Hepatocyte (in vitro differentiated cells): ENCODE measurements around the gene HNRNPF. TPM values are rescaled to one million over a fixed set of nuclear protein-coding genes. Genes with fewer than 3 reads are reported as not detected.

Experiments used
- DNase-seq: peaks from one replicate; pipeline ENCODE4 v3.0.0-alpha.2; 2016; ENCODE audit warnings: low spot score
- H2AFZ ChIP-seq: fragments of 200-600 bp; sonication (generic); 2 replicates; pipeline ENCODE4 v1.6.0; 2016; ENCODE audit warnings: antibody characterized with exemption, mild to moderate bottlenecking
- H3K27ac ChIP-seq: fragments of 200-600 bp; sonication (generic); 2 replicates; pipeline ENCODE4 v1.5.1; 2016; ENCODE audit warnings: mild to moderate bottlenecking
- H3K27me3 ChIP-seq: fragments of 200-600 bp; sonication (generic); 2 replicates; pipeline ENCODE4 v1.6.1; 2016
- H3K36me3 ChIP-seq: fragments of 200-600 bp; sonication (generic); replicated peaks from 2 replicates; pipeline ENCODE4 v1.5.1; 2016; ENCODE audit warnings: low read depth; ENCODE audit not compliant: insufficient read depth
- H3K4me1 ChIP-seq: fragments of 200-600 bp; sonication (generic); 2 replicates; pipeline ENCODE4 v1.5.1; 2016; ENCODE audit warnings: mild to moderate bottlenecking, moderate library complexity; ENCODE audit not compliant: insufficient read depth
- H3K4me2 ChIP-seq: fragments of 200-600 bp; sonication (generic); 2 replicates; pipeline ENCODE4 v1.6.0; 2016
- H3K4me3 ChIP-seq: fragments of 200-600 bp; sonication (generic); 2 replicates; pipeline ENCODE4 v1.5.1; 2016; ENCODE audit warnings: mild to moderate bottlenecking
- H3K79me2 ChIP-seq: fragments of 200-600 bp; sonication (generic); 2 replicates; pipeline ENCODE4 v1.6.0; 2017; ENCODE audit warnings: mild to moderate bottlenecking
- H3K9me2 ChIP-seq: fragments of 200-600 bp; sonication (generic); replicated peaks from 2 replicates; pipeline ENCODE4 v1.6.0; 2017; ENCODE audit warnings: mild to moderate bottlenecking; ENCODE audit not compliant: insufficient read depth
- H3K9me3 ChIP-seq: fragments of 200-600 bp; sonication (generic); 2 replicates; pipeline ENCODE4 v1.5.1; 2016; ENCODE audit warnings: low read depth, mild to moderate bottlenecking
- H4K20me1 ChIP-seq: fragments of 200-600 bp; sonication (generic); 2 replicates; pipeline ENCODE4 v1.6.0; 2016; ENCODE audit warnings: mild to moderate bottlenecking; ENCODE audit not compliant: insufficient read depth, poor library complexity, severe bottlenecking
- CTCF ChIP-seq: fragments of 200-600 bp; sonication (generic); IDR thresholded peaks from 2 replicates; pipeline ENCODE4 v1.5.1; 2016; ENCODE audit warnings: antibody characterized with exemption, mild to moderate bottlenecking; ENCODE audit not compliant: poor library complexity
- EZH2 ChIP-seq: fragments of 200-600 bp; sonication (generic); IDR thresholded peaks from 2 replicates; pipeline ENCODE4 v1.6.1; 2016; ENCODE audit warnings: antibody characterized with exemption, mild to moderate bottlenecking, borderline replicate concordance
- EZH2phosphoT487 ChIP-seq: fragments of 200-600 bp; sonication (generic); IDR thresholded peaks from one replicate; pipeline ENCODE4 v1.6.1; 2018; ENCODE audit warnings: antibody characterized with exemption, mild to moderate bottlenecking, low read depth, moderate library complexity; ENCODE audit not compliant: unreplicated experiment, severe bottlenecking
- WGBS: methylation state at CpG from one replicate; pipeline ENCODE4 v1.1.6; 2016; ENCODE audit warnings: low lambda C conversion rate; ENCODE audit errors: missing lambda C conversion rate; 5-methylcytosine and 5-hydroxymethylcytosine counted together
- polyA plus RNA-seq: library from polyadenylated mRNA; unstranded; fragments of >200 nt; fragmentation: Nextera tagmentation; extraction: Ambion mirVana; gene quantifications from 2 replicates; pipeline ENCODE4 v1.2.1, GENCODE V29; 2016
- total RNA-seq: library from RNA; depleted of rRNA; stranded (reverse); fragments of >200 nt; gene quantifications from 2 replicates; pipeline ENCODE4 v1.2.3, GENCODE V29; 2014

Gene HNRNPF
- total and polyA plus RNA-seq, 2 experiments from 2014 or later: 134 to 217 TPM

- TF ChIP-seq EZH2 (no peak), EZH2phosphoT487 (no peak), CTCF (no peak)
- Histone ChIP-seq H4K20me1 (no peaks in the 10 kb centered on the region), H3K36me3 (no peaks in the 10 kb centered on the region), H3K27ac (no peak overlapping the region), H3K4me3 (no peak overlapping the region), H3K4me2 (no peak overlapping the region), H3K9me3 (no peaks in the 10 kb centered on the region), H3K79me2 (no peaks in the 10 kb centered on the region), H3K27me3 (no peaks in the 10 kb centered on the region), H2AFZ (peak overlapping the region; percentile 38), H3K4me1 (no peaks in the 10 kb centered on the region), H3K9me2 (no peaks in the 10 kb centered on the region)
- DNase-seq: no peak
- 86% methylated on average over 4 of the region's 4 CpGs for WGBS
These were observed 61.0 kb downstream of the HNRNPF start for GRCh38 chr10:43347997-43348396.

- 92% methylated on average over 8 of the region's 8 CpGs for WGBS
- H3K4me2 ChIP-seq: no peak overlapping the region
These were observed 64.9 kb downstream of the HNRNPF start for GRCh38 chr10:43344051-43344450.

GRCh38 chr10:43343126-43343525, 65.9 kb downstream of the HNRNPF start:
- TF ChIP-seq EZH2: no peak
- no peak for TF ChIP-seq CTCF
- TF ChIP-seq EZH2phosphoT487: no peak
- no peaks in the 10 kb centered on the region for H3K79me2 ChIP-seq

More at GRCh38 chr10:43344051-43344450, 64.9 kb downstream of the HNRNPF start:
- no peak overlapping the region for H3K27ac ChIP-seq
- no peaks in the 10 kb centered on the region for H3K9me3 ChIP-seq
- no peaks in the 10 kb centered on the region for H3K79me2 ChIP-seq
- no peaks in the 10 kb centered on the region for H3K27me3 ChIP-seq
- no peak overlapping the region for H3K4me3 ChIP-seq
- H2AFZ ChIP-seq: no peak overlapping the region
- H4K20me1 ChIP-seq: no peaks in the 10 kb centered on the region
- H3K36me3 ChIP-seq: no peaks in the 10 kb centered on the region
- H3K4me1 ChIP-seq: no peaks in the 10 kb centered on the region
- DNase-seq: no peak
- TF ChIP-seq EZH2: no peak
- TF ChIP-seq EZH2phosphoT487: no peak
- no peak for TF ChIP-seq CTCF
- H3K9me2 ChIP-seq: no peaks in the 10 kb centered on the region

More at GRCh38 chr10:43343126-43343525, 65.9 kb downstream of the HNRNPF start:
- Histone ChIP-seq H3K4me1 (peaks cover 2% of the 10 kb centered on the region), H4K20me1 (no peaks in the 10 kb centered on the region), H3K27me3 (no peaks in the 10 kb centered on the region), H3K36me3 (no peaks in the 10 kb centered on the region), H3K9me2 (no peaks in the 10 kb centered on the region), H2AFZ (no peak overlapping the region), H3K4me2 (no peak overlapping the region), H3K4me3 (no peak overlapping the region), H3K9me3 (no peaks in the 10 kb centered on the region), H3K27ac (no peak overlapping the region)
- no peak for DNase-seq
- 95% methylated on average over 15 of the region's 15 CpGs for WGBS
